Ishikawa (cell line): Measurements from ENCODE around the gene ZNF813.

Experiments
- CEBPB ChIP-seq: IDR thresholded peaks from 2 replicates; pipeline ENCODE4 v1.6.1; 2012
- EGR1 ChIP-seq: IDR thresholded peaks from 2 replicates; pipeline ENCODE4 v1.6.1; 2012
- FOXM1 ChIP-seq: IDR thresholded peaks from 2 replicates; pipeline ENCODE4 v1.6.1; 2012; ENCODE audit warnings: low read depth, borderline replicate concordance
- MAX ChIP-seq: IDR thresholded peaks from 2 replicates; pipeline ENCODE4 v1.6.1; 2012
- REST ChIP-seq: IDR thresholded peaks from 2 replicates; pipeline ENCODE4 v1.6.1; 2012; ENCODE audit warnings: low read depth, mild to moderate bottlenecking
- TEAD4 ChIP-seq: IDR thresholded peaks from 2 replicates; pipeline ENCODE4 v1.6.1; 2012

GRCh38 chr19:53541971-53542370 lies 74.4 kb downstream of the ZNF813 start:
- TF ChIP-seq EGR1 (no peak), TEAD4 (no peak), CEBPB (no peak), REST (no peak), MAX (no peak), FOXM1 (no peak)
